ENCODE data around the gene ADAMTS14. TPM values are rescaled to one million over a fixed set of nuclear protein-coding genes. Genes with fewer than 3 reads are reported as not detected.

ADAMTS14 gene
- total RNA-seq, 2 experiments from 2014 or later = not detected

DNA sequence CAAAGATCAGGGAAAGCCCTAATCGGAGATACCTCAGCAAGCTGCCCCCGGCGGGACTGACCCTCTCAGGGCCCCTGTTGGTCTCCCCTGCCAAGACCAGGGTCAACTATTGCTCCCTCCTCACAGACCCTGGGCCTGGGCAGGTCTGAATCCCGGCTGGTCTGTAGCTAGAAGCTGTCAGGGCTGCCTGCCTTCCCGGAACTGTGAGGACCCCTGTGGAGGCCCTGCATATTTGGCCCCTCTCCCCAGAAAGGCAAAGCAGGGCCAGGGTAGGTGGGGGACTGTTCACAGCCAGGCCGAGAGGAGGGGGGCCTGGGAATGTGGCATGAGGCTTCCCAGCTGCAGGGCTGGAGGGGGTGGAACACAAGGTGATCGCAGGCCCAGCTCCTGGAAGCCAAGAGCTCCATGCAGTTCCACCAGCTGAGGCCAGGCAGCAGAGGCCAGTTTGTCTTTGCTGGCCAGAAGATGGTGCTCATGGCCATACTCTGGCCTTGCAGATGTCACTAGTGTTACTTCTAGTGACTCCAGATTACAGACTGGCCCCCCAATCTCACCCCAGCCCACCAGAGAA, 88.8 kb downstream of the ADAMTS14 start:
- Mint-ChIP-seq H3K4me3 (no peak overlapping the region), H3K9me3 (no peaks in the 10 kb centered on the region), H3K36me3 (ENCODE audit: low read depth) (no peaks in the 10 kb centered on the region), H3K27me3 (no peaks in the 10 kb centered on the region), H3K4me1 (ENCODE audit: low read depth) (no peaks in the 10 kb centered on the region), H3K27ac (no peak overlapping the region)
- Histone ChIP-seq H3K27ac (ENCODE audit: low read depth in 1 of 2, low read length in 2 of 2) (no peak overlapping the region), H3K36me3 (ENCODE audit: insufficient read depth, low read length) (no peaks in the 10 kb centered on the region), H3K4me1 (ENCODE audit: insufficient read depth, low read length) (peaks cover 5% of the 10 kb centered on the region), H3K4me3 (ENCODE audit: low read length) (no peak overlapping the region), H3K27me3 (ENCODE audit: control insufficient read depth in 1 of 2, insufficient read depth in 2 of 2, low read length in 2 of 2) (no peaks in the 10 kb centered on the region), H3K9me3 (ENCODE audit: control insufficient read depth in 1 of 2, insufficient read depth in 1 of 2, low read length in 2 of 2) (peaks cover 2 to 5% of the 10 kb centered on the region in 2 experiments)
- ATAC-seq (ENCODE audit: poor library complexity) (no peak), DNase-seq (no peak)
- TF ChIP-seq, protein P1, sequence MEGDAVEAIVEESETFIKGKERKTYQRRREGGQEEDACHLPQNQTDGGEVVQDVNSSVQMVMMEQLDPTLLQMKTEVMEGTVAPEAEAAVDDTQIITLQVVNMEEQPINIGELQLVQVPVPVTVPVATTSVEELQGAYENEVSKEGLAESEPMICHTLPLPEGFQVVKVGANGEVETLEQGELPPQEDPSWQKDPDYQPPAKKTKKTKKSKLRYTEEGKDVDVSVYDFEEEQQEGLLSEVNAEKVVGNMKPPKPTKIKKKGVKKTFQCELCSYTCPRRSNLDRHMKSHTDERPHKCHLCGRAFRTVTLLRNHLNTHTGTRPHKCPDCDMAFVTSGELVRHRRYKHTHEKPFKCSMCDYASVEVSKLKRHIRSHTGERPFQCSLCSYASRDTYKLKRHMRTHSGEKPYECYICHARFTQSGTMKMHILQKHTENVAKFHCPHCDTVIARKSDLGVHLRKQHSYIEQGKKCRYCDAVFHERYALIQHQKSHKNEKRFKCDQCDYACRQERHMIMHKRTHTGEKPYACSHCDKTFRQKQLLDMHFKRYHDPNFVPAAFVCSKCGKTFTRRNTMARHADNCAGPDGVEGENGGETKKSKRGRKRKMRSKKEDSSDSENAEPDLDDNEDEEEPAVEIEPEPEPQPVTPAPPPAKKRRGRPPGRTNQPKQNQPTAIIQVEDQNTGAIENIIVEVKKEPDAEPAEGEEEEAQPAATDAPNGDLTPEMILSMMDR (IDR thresholded peaks at IDR 0.05) = no peak
- ChIA-PET POLR2A (no interaction called here), CTCF (no interaction called here)
- intact Hi-C loops (cut with DNase I, micrococcal nuclease) = no loop called here

GRCh38 chr10:70761727-70762350, 89.5 kb downstream of the ADAMTS14 start:
- Mint-ChIP-seq H3K27me3 (peaks cover 2% of the 10 kb centered on the region), H3K4me1 (ENCODE audit: low read depth) (no peaks in the 10 kb centered on the region), H3K36me3 (ENCODE audit: low read depth) (no peaks in the 10 kb centered on the region), H3K9me3 (no peaks in the 10 kb centered on the region), H3K27ac (no peak overlapping the region), H3K4me3 (no peak overlapping the region)
- intact Hi-C loops (cut with DNase I, micrococcal nuclease) = no loop called here
- Histone ChIP-seq H3K36me3 (ENCODE audit: insufficient read depth, low read length) (no peaks in the 10 kb centered on the region), H3K4me1 (ENCODE audit: insufficient read depth, low read length) (peaks cover 5% of the 10 kb centered on the region), H3K27me3 (ENCODE audit: control insufficient read depth in 1 of 2, insufficient read depth in 2 of 2, low read length in 2 of 2) (no peaks in the 10 kb centered on the region), H3K27ac (ENCODE audit: low read depth in 1 of 2, low read length in 2 of 2) (no peak overlapping the region), H3K4me3 (ENCODE audit: low read length) (no peak overlapping the region), H3K9me3 (ENCODE audit: control insufficient read depth in 1 of 2, insufficient read depth in 1 of 2, low read length in 2 of 2) (peaks cover 6 to 9% of the 10 kb centered on the region in 2 experiments)
- no peak for ATAC-seq (ENCODE audit: poor library complexity)
- ChIA-PET POLR2A (no interaction called here), CTCF (no interaction called here)
- no peak for DNase-seq
- TF ChIP-seq, protein P1 (IDR thresholded peaks at IDR 0.05) = no peak

- ChIA-PET CTCF (no interaction called here), POLR2A (no interaction called here)
- H3K27ac Mint-ChIP-seq = no peak overlapping the region
- no peak overlapping the region for H3K4me3 Mint-ChIP-seq
- Histone ChIP-seq H3K4me3 (ENCODE audit: low read length) (no peak overlapping the region), H3K27me3 (ENCODE audit: control insufficient read depth in 1 of 2, insufficient read depth in 2 of 2, low read length in 2 of 2) (no peaks in the 10 kb centered on the region), H3K9me3 (ENCODE audit: control insufficient read depth in 1 of 2, insufficient read depth in 1 of 2, low read length in 2 of 2) (peaks cover 6 to 9% of the 10 kb centered on the region in 2 experiments), H3K36me3 (ENCODE audit: insufficient read depth, low read length) (no peaks in the 10 kb centered on the region), H3K4me1 (ENCODE audit: insufficient read depth, low read length) (peaks cover 5% of the 10 kb centered on the region), H3K27ac (ENCODE audit: low read depth in 1 of 2, low read length in 2 of 2) (no peak overlapping the region)
- no peaks in the 10 kb centered on the region for H3K36me3 Mint-ChIP-seq (ENCODE audit: low read depth)
- H3K9me3 Mint-ChIP-seq = no peaks in the 10 kb centered on the region
- peaks cover 5% of the 10 kb centered on the region for H3K27me3 Mint-ChIP-seq
- H3K4me1 Mint-ChIP-seq (ENCODE audit: low read depth) = no peaks in the 10 kb centered on the region
- TF ChIP-seq, protein P1 (IDR thresholded peaks at IDR 0.05) = no peak
- DNase-seq (no peak), ATAC-seq (ENCODE audit: poor library complexity) (no peak)
- intact Hi-C loops (cut with DNase I, micrococcal nuclease) = no loop called here
These were observed 90.3 kb downstream of the ADAMTS14 start for GRCh38 chr10:70762441-70763175.
